Renal pelvis (tissue), 4 donors: ENCODE data around the gene SS18L1. TPM values are rescaled to one million over a fixed set of nuclear protein-coding genes. Genes with fewer than 3 reads are reported as not detected.

Experiments used
- DNase-seq: peaks from one replicate; pipeline ENCODE4 v3.0.0-alpha.2; 2013
- polyA plus RNA-seq, 3 donors: library from polyadenylated mRNA; unstranded; fragments of 120-200 nt; gene quantifications; one replicate each; pipeline ENCODE4 v1.2.1, GENCODE V29; 2013; ENCODE audit not compliant: insufficient read length in 3 of 3

The SS18L1 gene
- polyA plus RNA-seq, 3 donors: 16.7 to 26.6 (median 26.5) TPM

- DNase-seq: no peak
Observed at GRCh38 chr20:62118113-62119043, 25.2 kb upstream of the SS18L1 start.

GRCh38 chr20:62119115-62119514, 24.5 kb upstream of the SS18L1 start:
- no peak for DNase-seq

- no peak for DNase-seq
Observed at GRCh38 chr20:62119591-62120364, 23.8 kb upstream of the SS18L1 start.

- no peak for DNase-seq
Observed at GRCh38 chr20:62120365-62120762, 23.2 kb upstream of the SS18L1 start.

GRCh38 chr20:62120990-62121775, 22.4 kb upstream of the SS18L1 start:
- DNase-seq: no peak

GRCh38 chr20:62121776-62122653, 21.6 kb upstream of the SS18L1 start, which contains the start of gene LSM14B:
Gene LSM14B (plus strand): TSS chr20:62122475. CDS start chr20:62122667, 192 bp downstream.
- DNase-seq: peak; percentile 98

- no peak for DNase-seq
Observed at GRCh38 chr20:62122654-62123449, 20.7 kb upstream of the SS18L1 start.

- no peak for DNase-seq
Observed at GRCh38 chr20:62123450-62124118, 20.0 kb upstream of the SS18L1 start.

- no peak for DNase-seq
Observed at GRCh38 chr20:62126141-62126540, 17.4 kb upstream of the SS18L1 start.

- DNase-seq: no peak
Observed at GRCh38 chr20:62127799-62128198, 15.8 kb upstream of the SS18L1 start.

- no peak for DNase-seq
Observed at GRCh38 chr20:62128502-62128901, 15.1 kb upstream of the SS18L1 start.

GRCh38 chr20:62129731-62130531, 13.6 kb upstream of the SS18L1 start:
- DNase-seq: no peak

GRCh38 chr20:62131560-62132320, 11.8 kb upstream of the SS18L1 start:
- no peak for DNase-seq

- DNase-seq: no peak
Observed at GRCh38 chr20:62132421-62132820, 11.1 kb upstream of the SS18L1 start.

GRCh38 chr20:62133051-62133845, 10.3 kb upstream of the SS18L1 start:
- no peak for DNase-seq

GRCh38 chr20:62133864-62134263, 9.7 kb upstream of the SS18L1 start:
- DNase-seq: no peak

GRCh38 chr20:62134735-62135231, 8.8 kb upstream of the SS18L1 start:
- DNase-seq: no peak
